PC-9 (cell line): Measurements from ENCODE around the gene PCDHB3. TPM values are rescaled to one million over a fixed set of nuclear protein-coding genes. Genes with fewer than 3 reads are reported as not detected.
A peak's percentile ranks its signal among the peaks of the same experiment; 100 is the strongest.
"Not testable (repeated sequence)": the region's sequence is repeated elsewhere in the genome, so short reads cannot be mapped to it uniquely, and the experiment has no call there.

Experiments used
- BruUV-seq: library from RNA; stranded (reverse); fragments of 400-500 nt; replicated peaks from 2 replicates; lab custom pipeline; 2021; lab: Mats Ljungman, UMichigan
- CTCF ChIA-PET: fragments of 300-600 bp; sonication (Branson Sonifier 250); formaldehyde crosslinking; loops from one replicate; lab custom pipeline; 2022; ENCODE audit warnings: antibody characterized with exemption; lab: Charles Lee
- POLR2A ChIA-PET: fragments of 300-600 bp; sonication (Branson Sonifier 250); formaldehyde crosslinking; loops from one replicate; lab custom pipeline; 2022; ENCODE audit warnings: antibody characterized with exemption; ENCODE audit not compliant: unreplicated experiment; lab: Charles Lee
- DNase-seq, 2 experiments: peaks; one replicate each; pipeline versions ENCODE4 v3.0.0 to v3.0.0-alpha.2; 2015 to 2022; ENCODE audit warnings: mixed read lengths in 1 of 2
- H2AFZ ChIP-seq: fragments of 200-600 bp; sonication (generic); 2 replicates; pipeline ENCODE4 v1.8.1; 2017; ENCODE audit warnings: antibody characterized with exemption
- H3F3A ChIP-seq: fragments of 200-600 bp; sonication (generic); 2 replicates; pipeline ENCODE4 v1.8.1; 2017; ENCODE audit warnings: antibody characterized with exemption, mild to moderate bottlenecking, low read depth; ENCODE audit not compliant: insufficient read depth
- H3K27ac ChIP-seq: fragments of 200-600 bp; sonication (generic); 2 replicates; pipeline ENCODE4 v1.6.1; 2016; ENCODE audit warnings: mixed run types
- H3K27me3 ChIP-seq: fragments of 200-600 bp; sonication (generic); 2 replicates; pipeline ENCODE4 v1.6.1; 2016; ENCODE audit warnings: low read depth, mixed run types; ENCODE audit not compliant: insufficient read depth
- H3K36me3 ChIP-seq: fragments of 200-600 bp; sonication (generic); 2 replicates; pipeline ENCODE4 v1.6.1; 2016; ENCODE audit warnings: low read depth, mixed run types
- H3K4me1 ChIP-seq: fragments of 200-600 bp; sonication (generic); replicated peaks from 2 replicates; pipeline ENCODE4 v1.6.1; 2016; ENCODE audit warnings: mixed run types; ENCODE audit not compliant: insufficient read depth
- H3K4me2 ChIP-seq: fragments of 200-600 bp; sonication (generic); 2 replicates; pipeline ENCODE4 v1.6.1; 2017; ENCODE audit warnings: mixed run types
- H3K4me3 ChIP-seq: fragments of 200-600 bp; sonication (generic); 2 replicates; pipeline ENCODE4 v1.6.1; 2016; ENCODE audit warnings: mixed run types
- H3K79me2 ChIP-seq: fragments of 200-600 bp; sonication (generic); 2 replicates; pipeline ENCODE4 v1.6.1; 2017; ENCODE audit warnings: low read depth, mixed run types
- H3K9me2 ChIP-seq: fragments of 200-600 bp; sonication (generic); 2 replicates; pipeline ENCODE4 v1.8.1; 2017; ENCODE audit warnings: mild to moderate bottlenecking; ENCODE audit not compliant: insufficient read depth
- H3K9me3 ChIP-seq: fragments of 200-600 bp; sonication (generic); 2 replicates; pipeline ENCODE4 v1.8.1; 2016; ENCODE audit warnings: low read depth; ENCODE audit not compliant: insufficient read depth
- H4K20me1 ChIP-seq: fragments of 200-600 bp; sonication (generic); 2 replicates; pipeline ENCODE4 v1.8.1; 2017; ENCODE audit not compliant: insufficient read depth
- CTCF ChIP-seq: fragments of 200-600 bp; sonication (generic); conservative IDR thresholded peaks from 2 replicates; pipeline ENCODE4 v1.6.1; 2017; ENCODE audit warnings: mixed run types, antibody characterized with exemption, mild to moderate bottlenecking, moderate library complexity
- EZH2 ChIP-seq: fragments of 200-600 bp; sonication (generic); IDR thresholded peaks from 2 replicates; pipeline ENCODE4 v1.8.0; 2017; ENCODE audit warnings: antibody characterized with exemption, low read depth
- intact Hi-C: fragments of 100-400 bp; cut with micrococcal nuclease; formaldehyde crosslinking; loops from one replicate; pipeline ENCODE4 v1.10.0; 2022; ENCODE audit not compliant: unreplicated experiment
- total RNA-seq: library from RNA; stranded (reverse); gene quantifications from 2 replicates; pipeline ENCODE4 v1.2.3, GENCODE V29; 2021

PCDHB3 gene
- total RNA-seq, 1 experiment from 2014 or later: 0.17 TPM

- H2AFZ ChIP-seq: no peak overlapping the region
Observed at GRCh38 chr5:141119250-141119649, 19.0 kb downstream of the PCDHB3 start.

GRCh38 chr5:141121563-141121962 lies 21.3 kb downstream of the PCDHB3 start, which contains the start of gene PCDHB4:
Gene PCDHB4 (plus strand): TSS chr5:141121818. CDS start chr5:141121999, 181 bp downstream.
- H3K9me3 ChIP-seq: 0 out of 2 replicates have a peak, but pooled peaks cover 3% of the 10 kb centered on the region
- H3K9me2 ChIP-seq: no peaks in the 10 kb centered on the region
- H3K27ac ChIP-seq: no peak within 1 kb of the TSS
- DNase-seq: no peak
- TF ChIP-seq EZH2 (no peak), CTCF (peak; percentile 38; the same call in 1 of the 2 replicates)
- no peaks in the 10 kb centered on the region for H4K20me1 ChIP-seq
- no peaks in the 10 kb centered on the region for H3F3A ChIP-seq
- intact Hi-C loops: no loop called here
- no peak within 1 kb of the TSS for H3K4me2 ChIP-seq
- H2AFZ ChIP-seq: peak within 1 kb of the TSS; percentile 39; the same call in 1 of the 2 replicates
- BruUV-seq: no TSS peak
- no peak within 1 kb of the TSS for H3K4me3 ChIP-seq
- no peaks in the 10 kb centered on the region for H3K4me1 ChIP-seq
- no peaks in the 10 kb centered on the region for H3K27me3 ChIP-seq
- ChIA-PET POLR2A (no interaction called here), CTCF (no interaction called here)
- H3K79me2 ChIP-seq: no peaks in the 10 kb centered on the region
- H3K36me3 ChIP-seq: no peaks in the 10 kb centered on the region

More at GRCh38 chr5:141119250-141119649, 19.0 kb downstream of the PCDHB3 start:
- H3K79me2 ChIP-seq: no peaks in the 10 kb centered on the region
- no peaks in the 10 kb centered on the region for H3F3A ChIP-seq
- H3K27me3 ChIP-seq: no peaks in the 10 kb centered on the region
- H3K36me3 ChIP-seq: no peaks in the 10 kb centered on the region
- TF ChIP-seq EZH2: no peak
- no peak for TF ChIP-seq CTCF
- no peaks in the 10 kb centered on the region for H3K9me2 ChIP-seq
- H3K27ac ChIP-seq: no peak overlapping the region
- H3K4me3 ChIP-seq: no peak overlapping the region
- no peak for DNase-seq
- no peaks in the 10 kb centered on the region for H4K20me1 ChIP-seq
- intact Hi-C loops: no loop called here
- H3K9me3 ChIP-seq: 0 out of 2 replicates have a peak, but pooled peaks cover 4% of the 10 kb centered on the region
- POLR2A ChIA-PET: no interaction called here
- H3K4me1 ChIP-seq: no peaks in the 10 kb centered on the region
- BruUV-seq: no TSS peak
- CTCF ChIA-PET: no interaction called here
- H3K4me2 ChIP-seq: no peak overlapping the region

GRCh38 chr5:141121985-141122384 lies 21.7 kb downstream of the PCDHB3 start:
- H3F3A ChIP-seq: no peaks in the 10 kb centered on the region
- intact Hi-C loops: no loop called here
- no peak overlapping the region for H3K4me2 ChIP-seq
- H3K79me2 ChIP-seq: no peaks in the 10 kb centered on the region
- H3K9me3 ChIP-seq: no peaks in the 10 kb centered on the region
- H3K27me3 ChIP-seq: no peaks in the 10 kb centered on the region
- peak overlapping the region; percentile 39; the same call in 1 of the 2 replicates for H2AFZ ChIP-seq
- no peak overlapping the region for H3K4me3 ChIP-seq
- no peak for DNase-seq
- no peaks in the 10 kb centered on the region for H3K36me3 ChIP-seq
- H4K20me1 ChIP-seq: no peaks in the 10 kb centered on the region
- no peaks in the 10 kb centered on the region for H3K4me1 ChIP-seq
- POLR2A ChIA-PET: interaction anchor here (0.6 kb wide), 1 partner anchor 75 kb away, joined by 6 read pairs; no protein-coding TSS in a partner anchor
- H3K27ac ChIP-seq: no peak overlapping the region
- H3K9me2 ChIP-seq: no peaks in the 10 kb centered on the region
- CTCF ChIA-PET: no interaction called here
- no TSS peak for BruUV-seq
- TF ChIP-seq CTCF (no peak), EZH2 (no peak)

- CTCF ChIA-PET, H4K20me1 ChIP-seq, intact Hi-C loops, H3F3A ChIP-seq, H3K4me1 ChIP-seq, H3K79me2 ChIP-seq, H3K9me3 ChIP-seq, BruUV-seq, H3K27ac ChIP-seq, H3K9me2 ChIP-seq, DNase-seq, H3K36me3 ChIP-seq, H3K4me2 ChIP-seq, H3K4me3 ChIP-seq, H3K27me3 ChIP-seq, POLR2A ChIA-PET, H2AFZ ChIP-seq: not testable (repeated sequence)
Observed at GRCh38 chr5:141123396-141124135, 23.3 kb downstream of the PCDHB3 start.
